Fibroblast of skin of scalp (primary cell): ENCODE measurements around the gene NADK2.
"Not testable (repeated sequence)": the region's sequence is repeated elsewhere in the genome, so short reads cannot be mapped to it uniquely, and the experiment has no call there.

ENCODE experiments used
- DNase-seq: peaks from one replicate; pipeline ENCODE4 v3.0.0-alpha.2; 2013

The NADK2 gene

GRCh38 chr5:36206913-36207312, 34.8 kb downstream of the NADK2 start:
- no peak for DNase-seq

GRCh38 chr5:36205329-36205728, 36.4 kb downstream of the NADK2 start:
- DNase-seq: no peak

- DNase-seq: peak; percentile 28
Observed at GRCh38 chr5:36202521-36202961, 39.2 kb downstream of the NADK2 start.

GRCh38 chr5:36200513-36200912, 41.2 kb downstream of the NADK2 start:
- DNase-seq: peak; percentile 20

GRCh38 chr5:36199620-36200019, 42.1 kb downstream of the NADK2 start:
- peak; percentile 23 for DNase-seq

GRCh38 chr5:36198783-36199182, 42.9 kb downstream of the NADK2 start:
- DNase-seq: not testable (repeated sequence)

GRCh38 chr5:36198281-36198680, 43.4 kb downstream of the NADK2 start:
- peak; percentile 6 for DNase-seq

GRCh38 chr5:36193746-36194145, 48.0 kb downstream of the NADK2 start:
- no peak for DNase-seq

GRCh38 chr5:36184408-36184807, 57.3 kb downstream of the NADK2 start:
- DNase-seq: not testable (repeated sequence)

- DNase-seq: no peak
Observed at GRCh38 chr5:36181774-36182173, 60.0 kb downstream of the NADK2 start.

- no peak for DNase-seq
Observed at GRCh38 chr5:36180556-36181350, 61.0 kb downstream of the NADK2 start.

- no peak for DNase-seq
Observed at GRCh38 chr5:36179950-36180349, 61.8 kb downstream of the NADK2 start.

- DNase-seq: no peak
Observed at GRCh38 chr5:36178524-36178890, 63.2 kb downstream of the NADK2 start.

GRCh38 chr5:36177715-36178523, 63.8 kb downstream of the NADK2 start:
- peak; percentile 49 for DNase-seq

GRCh38 chr5:36177154-36177553, 64.6 kb downstream of the NADK2 start:
- DNase-seq: no peak

- DNase-seq: no peak
Observed at GRCh38 chr5:36175043-36175442, 66.7 kb downstream of the NADK2 start.

GRCh38 chr5:36174119-36174518, 67.6 kb downstream of the NADK2 start:
- no peak for DNase-seq

GRCh38 chr5:36173426-36173825, 68.3 kb downstream of the NADK2 start:
- DNase-seq: no peak

GRCh38 chr5:36172599-36172998, 69.1 kb downstream of the NADK2 start:
- DNase-seq: no peak

GRCh38 chr5:36170832-36171424, 70.8 kb downstream of the NADK2 start:
- no peak for DNase-seq

GRCh38 chr5:36168737-36169136, 73.0 kb downstream of the NADK2 start:
- no peak for DNase-seq

GRCh38 chr5:36164461-36164860, 77.3 kb downstream of the NADK2 start:
- no peak for DNase-seq

GRCh38 chr5:36162810-36163486, 78.8 kb downstream of the NADK2 start:
- DNase-seq: no peak
